ENCODE data around the gene FARSB.

Gene FARSB

GRCh38 chr2:222538535-222538934 is 117.4 kb downstream of the FARSB start:
- intact Hi-C loops (cut with micrococcal nuclease): no loop called here
- Mint-ChIP-seq H3K4me1 (ENCODE audit: low read depth) (peaks cover 7% of the 10 kb centered on the region), H3K4me3 (no peak overlapping the region)

GRCh38 chr2:222535477-222535876 is 120.4 kb downstream of the FARSB start:
- Mint-ChIP-seq H3K27ac (no peak overlapping the region), H3K27me3 (peaks cover 10% of the 10 kb centered on the region), H3K9me3 (peaks cover 20% of the 10 kb centered on the region), H3K4me1 (ENCODE audit: low read depth) (peaks cover 7% of the 10 kb centered on the region), H3K36me3 (ENCODE audit: low read depth) (no peaks in the 10 kb centered on the region), H3K4me3 (no peak overlapping the region)
- intact Hi-C loops (cut with micrococcal nuclease): no loop called here

More at GRCh38 chr2:222538535-222538934, 117.4 kb downstream of the FARSB start:
- Mint-ChIP-seq H3K27ac (no peak overlapping the region), H3K36me3 (ENCODE audit: low read depth) (no peaks in the 10 kb centered on the region), H3K9me3 (peaks cover 20% of the 10 kb centered on the region), H3K27me3 (peaks cover 14% of the 10 kb centered on the region)

DNA sequence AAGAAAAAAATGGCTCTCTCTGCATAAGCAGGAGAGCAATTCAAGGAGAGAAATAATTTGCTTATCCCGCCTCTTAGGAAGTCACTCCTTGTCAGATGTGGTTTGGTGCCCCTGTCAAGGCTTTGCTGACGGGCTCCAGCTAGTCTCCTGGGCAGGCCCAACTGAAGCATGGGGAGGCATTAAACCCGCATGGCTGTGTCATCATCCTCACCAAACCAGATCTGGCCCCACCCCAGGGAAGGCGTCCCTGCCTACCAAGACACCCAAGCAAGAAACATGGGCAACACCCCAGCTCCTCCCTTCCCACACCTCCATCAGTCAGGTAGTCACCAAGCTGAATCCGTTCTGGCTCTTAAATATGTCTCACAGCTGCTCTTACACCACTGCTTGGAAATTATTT is 123.6 kb downstream of the FARSB start:
- intact Hi-C loops (cut with micrococcal nuclease): no loop called here
- Mint-ChIP-seq H3K9me3 (no peaks in the 10 kb centered on the region), H3K4me1 (ENCODE audit: low read depth) (no peaks in the 10 kb centered on the region), H3K4me3 (no peak overlapping the region), H3K36me3 (ENCODE audit: low read depth) (no peaks in the 10 kb centered on the region), H3K27ac (no peak overlapping the region), H3K27me3 (peaks cover 10% of the 10 kb centered on the region)

DNA sequence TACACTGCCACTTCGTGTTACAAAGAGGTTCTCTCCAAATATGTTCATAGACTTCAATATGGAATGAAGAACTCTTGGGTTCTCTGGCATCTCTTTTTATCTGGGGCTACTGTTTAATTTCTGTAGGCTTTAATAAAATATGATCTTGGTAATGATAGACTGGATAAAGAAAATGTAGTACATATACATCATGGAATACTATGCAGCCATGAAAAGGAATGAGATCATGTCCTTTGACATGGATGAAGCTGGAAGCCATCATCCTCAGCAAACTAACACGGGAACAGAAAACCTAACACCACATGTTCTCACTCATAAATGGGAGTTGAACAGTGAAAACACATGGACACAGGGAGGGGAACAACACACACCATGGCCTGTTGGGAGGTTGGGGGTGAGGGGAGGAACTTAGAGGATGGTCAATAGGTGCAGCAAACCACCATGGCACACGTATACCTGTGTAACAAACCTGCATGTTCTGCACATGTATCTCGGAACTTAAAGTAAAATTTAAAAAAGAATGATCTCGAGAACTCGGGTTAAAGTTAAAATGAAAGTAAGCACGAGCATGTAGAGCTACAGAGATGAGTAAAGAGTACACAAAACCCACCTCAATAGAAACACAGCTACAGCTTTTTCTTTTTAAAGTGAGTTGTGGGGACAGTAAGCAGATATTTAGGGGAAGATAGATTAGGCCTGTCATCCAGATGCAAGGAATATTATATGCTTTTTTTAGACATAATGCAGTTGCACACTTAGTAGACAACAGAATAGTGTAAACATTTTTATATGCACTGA is 129.2 kb downstream of the FARSB start:
- intact Hi-C loops (cut with micrococcal nuclease): no loop called here
- Mint-ChIP-seq H3K4me3 (no peak overlapping the region), H3K9me3 (no peaks in the 10 kb centered on the region), H3K4me1 (ENCODE audit: low read depth) (no peaks in the 10 kb centered on the region), H3K36me3 (ENCODE audit: low read depth) (no peaks in the 10 kb centered on the region), H3K27me3 (no peaks in the 10 kb centered on the region), H3K27ac (no peak overlapping the region)

DNA sequence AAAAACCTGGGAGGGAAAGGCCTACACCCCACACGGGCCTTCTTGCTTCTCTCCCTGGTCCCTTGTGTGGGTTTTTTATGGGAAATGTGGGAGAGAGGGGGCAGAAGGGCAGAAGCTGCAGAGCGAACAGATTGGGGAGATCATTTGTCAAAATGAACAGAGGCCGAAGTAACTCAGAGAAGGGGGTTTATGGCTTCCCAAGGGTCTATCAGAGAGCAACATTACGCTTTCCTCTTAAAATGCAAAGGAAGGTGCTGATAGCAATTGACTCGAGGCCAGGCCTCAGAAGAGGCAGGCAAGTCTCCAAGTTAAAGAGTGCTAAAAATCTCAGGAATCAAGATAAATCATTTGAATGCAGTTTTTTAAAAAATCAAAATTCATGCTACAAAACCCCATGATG is 130.1 kb downstream of the FARSB start:
- intact Hi-C loops (cut with micrococcal nuclease): no loop called here
- Mint-ChIP-seq H3K36me3 (ENCODE audit: low read depth) (no peaks in the 10 kb centered on the region), H3K27me3 (no peaks in the 10 kb centered on the region), H3K9me3 (no peaks in the 10 kb centered on the region), H3K4me1 (ENCODE audit: low read depth) (no peaks in the 10 kb centered on the region), H3K4me3 (no peak overlapping the region), H3K27ac (no peak overlapping the region)

GRCh38 chr2:222523783-222524544 is 131.9 kb downstream of the FARSB start:
- no peaks in the 10 kb centered on the region for H3K4me1 Mint-ChIP-seq (ENCODE audit: low read depth)
- H3K4me3 Mint-ChIP-seq: no peak overlapping the region
- intact Hi-C loops (cut with micrococcal nuclease): no loop called here
- H3K27ac Mint-ChIP-seq: no peak overlapping the region
- peaks cover 1% of the 10 kb centered on the region for H3K27me3 Mint-ChIP-seq
- H3K9me3 Mint-ChIP-seq: no peaks in the 10 kb centered on the region
- H3K36me3 Mint-ChIP-seq (ENCODE audit: low read depth): no peaks in the 10 kb centered on the region

DNA sequence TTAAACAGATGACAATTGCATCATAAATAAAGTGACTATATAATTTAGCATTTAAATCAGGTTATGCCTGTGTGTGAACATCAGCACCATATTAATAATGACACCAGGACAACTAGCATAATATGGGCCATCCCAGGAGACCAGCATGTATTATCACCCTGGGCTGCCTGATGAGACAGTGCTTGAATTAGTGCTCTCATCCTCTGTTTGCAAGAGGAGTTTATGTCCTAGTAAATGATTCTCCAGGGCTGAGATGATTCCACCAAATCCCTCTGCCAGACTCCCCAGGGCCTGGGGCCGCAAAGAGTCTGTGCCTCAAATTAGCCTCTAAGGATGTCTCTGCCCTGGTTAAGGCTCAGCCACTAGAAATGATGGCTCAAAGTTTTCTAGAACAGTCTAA is 133.8 kb downstream of the FARSB start:
- Mint-ChIP-seq H3K36me3 (ENCODE audit: low read depth) (no peaks in the 10 kb centered on the region), H3K27ac (no peak overlapping the region), H3K27me3 (peaks cover 5% of the 10 kb centered on the region), H3K9me3 (no peaks in the 10 kb centered on the region), H3K4me3 (no peak overlapping the region), H3K4me1 (ENCODE audit: low read depth) (no peaks in the 10 kb centered on the region)
- intact Hi-C loops (cut with micrococcal nuclease): no loop called here

GRCh38 chr2:222521099-222521498 is 134.8 kb downstream of the FARSB start:
- no peaks in the 10 kb centered on the region for H3K4me1 Mint-ChIP-seq (ENCODE audit: low read depth)
- no peaks in the 10 kb centered on the region for H3K36me3 Mint-ChIP-seq (ENCODE audit: low read depth)
- no peak overlapping the region for H3K27ac Mint-ChIP-seq
- H3K27me3 Mint-ChIP-seq: peaks cover 5% of the 10 kb centered on the region
- H3K4me3 Mint-ChIP-seq: no peak overlapping the region
- H3K9me3 Mint-ChIP-seq: no peaks in the 10 kb centered on the region
- intact Hi-C loops (cut with micrococcal nuclease): no loop called here
